ENCODE results near the gene SHB. TPM values are rescaled to one million over a fixed set of nuclear protein-coding genes. Genes with fewer than 3 reads are reported as not detected.
A peak's percentile ranks its signal among the peaks of the same experiment; 100 is the strongest.
"Not testable (repeated sequence)": the region's sequence is repeated elsewhere in the genome, so short reads cannot be mapped to it uniquely, and the experiment has no call there.

The SHB gene
- total RNA-seq, 1 donor from 2014 or later, result 24.1 TPM

DNA sequence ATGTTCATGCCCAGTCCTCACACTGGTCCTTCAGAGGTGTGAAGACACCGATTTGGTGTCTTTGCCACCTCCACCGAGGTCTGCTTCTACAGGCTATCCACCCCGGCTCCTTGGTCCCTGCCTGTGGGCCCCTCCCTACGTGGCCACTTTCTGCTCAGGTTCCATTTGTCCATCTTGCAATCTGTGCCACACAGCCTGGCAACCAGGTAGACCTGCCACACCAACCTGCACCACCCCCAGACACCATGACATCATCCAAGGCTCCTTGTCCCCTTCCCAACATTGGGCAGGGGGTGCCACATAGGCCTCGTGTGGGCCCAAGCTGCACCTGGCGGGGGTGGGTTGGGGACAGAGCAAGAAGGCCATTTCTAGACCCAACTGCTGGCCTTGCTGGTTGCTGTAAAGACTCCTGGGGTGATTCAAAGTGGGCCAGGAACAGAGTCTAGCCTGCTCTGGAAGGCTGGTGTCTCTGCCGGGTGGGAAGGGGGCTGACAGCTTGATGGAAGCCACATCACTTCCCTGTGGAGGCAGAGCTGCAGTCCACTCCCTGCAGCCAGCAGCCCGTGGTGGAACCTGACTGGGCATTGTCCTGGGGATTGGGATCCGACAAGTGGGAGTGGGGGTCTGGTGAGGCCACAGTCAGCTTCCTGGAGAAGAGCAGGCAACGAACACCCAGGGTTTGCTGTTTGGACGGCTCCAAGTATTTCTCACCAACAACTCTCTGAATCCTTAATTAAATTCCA lies 99.3 kb downstream of the SHB start:
- DNase-seq (ENCODE audit: low spot score), result no peak

DNA sequence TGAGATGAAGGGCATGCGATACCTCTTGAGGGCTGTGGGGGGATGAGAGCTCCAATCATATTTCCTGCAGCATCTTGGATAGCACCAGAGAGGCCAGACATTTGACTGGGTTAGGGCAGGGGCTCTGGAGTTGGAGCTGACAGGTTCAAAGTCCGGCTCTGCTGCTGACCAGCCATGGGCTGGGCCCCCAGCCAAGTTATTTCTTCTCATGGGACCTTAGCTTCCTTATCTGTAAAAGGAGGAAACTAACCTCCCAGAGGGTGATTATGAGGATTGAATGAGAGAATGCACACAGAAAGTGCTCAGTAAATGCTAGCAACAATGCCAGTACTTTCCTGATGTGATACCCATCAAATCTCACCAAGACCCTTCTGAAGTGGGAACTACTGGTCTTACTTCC lies 99.9 kb downstream of the SHB start:
- DNase-seq (ENCODE audit: low spot score), result peak; percentile 43

DNA sequence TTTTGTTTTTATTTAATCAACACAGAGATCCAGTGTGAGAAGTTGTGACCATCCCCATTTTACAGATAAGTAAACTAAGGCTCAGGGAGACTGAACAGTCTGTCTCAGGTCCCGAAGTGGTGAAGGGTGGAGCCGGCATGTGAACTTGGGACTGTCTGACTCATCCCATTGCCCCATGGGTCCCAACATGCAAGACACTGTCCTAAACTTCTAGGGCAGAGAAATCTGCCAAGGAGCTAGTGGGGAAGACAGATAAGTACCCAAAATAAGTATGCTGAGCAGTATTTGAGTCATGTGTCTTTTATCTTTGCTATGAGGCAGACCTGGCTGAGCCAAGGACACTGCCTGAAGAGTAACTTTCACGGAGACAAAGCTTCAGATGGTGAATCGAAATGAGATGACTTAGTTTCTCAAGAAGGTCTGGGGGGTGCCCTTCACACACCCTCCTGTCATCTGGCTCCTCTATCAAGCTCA lies 100.8 kb downstream of the SHB start:
- DNase-seq (ENCODE audit: low spot score), result no peak

DNA sequence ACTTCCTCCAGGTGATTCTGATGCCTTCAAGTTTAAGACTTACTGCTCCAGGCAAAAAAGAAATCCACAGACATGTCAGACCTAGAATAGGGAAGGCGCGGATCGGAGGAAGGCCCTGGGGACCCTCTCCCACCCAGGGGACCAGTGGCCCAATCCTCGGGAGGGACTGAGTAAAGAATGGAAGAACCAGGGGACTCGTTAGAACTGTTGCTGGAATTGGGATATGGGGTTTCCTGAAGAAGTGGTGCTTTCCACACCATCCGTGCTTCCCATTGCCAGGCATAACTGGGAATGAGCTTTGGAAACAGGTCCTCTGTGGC lies 101.3 kb downstream of the SHB start:
- DNase-seq (ENCODE audit: low spot score), result no peak

DNA sequence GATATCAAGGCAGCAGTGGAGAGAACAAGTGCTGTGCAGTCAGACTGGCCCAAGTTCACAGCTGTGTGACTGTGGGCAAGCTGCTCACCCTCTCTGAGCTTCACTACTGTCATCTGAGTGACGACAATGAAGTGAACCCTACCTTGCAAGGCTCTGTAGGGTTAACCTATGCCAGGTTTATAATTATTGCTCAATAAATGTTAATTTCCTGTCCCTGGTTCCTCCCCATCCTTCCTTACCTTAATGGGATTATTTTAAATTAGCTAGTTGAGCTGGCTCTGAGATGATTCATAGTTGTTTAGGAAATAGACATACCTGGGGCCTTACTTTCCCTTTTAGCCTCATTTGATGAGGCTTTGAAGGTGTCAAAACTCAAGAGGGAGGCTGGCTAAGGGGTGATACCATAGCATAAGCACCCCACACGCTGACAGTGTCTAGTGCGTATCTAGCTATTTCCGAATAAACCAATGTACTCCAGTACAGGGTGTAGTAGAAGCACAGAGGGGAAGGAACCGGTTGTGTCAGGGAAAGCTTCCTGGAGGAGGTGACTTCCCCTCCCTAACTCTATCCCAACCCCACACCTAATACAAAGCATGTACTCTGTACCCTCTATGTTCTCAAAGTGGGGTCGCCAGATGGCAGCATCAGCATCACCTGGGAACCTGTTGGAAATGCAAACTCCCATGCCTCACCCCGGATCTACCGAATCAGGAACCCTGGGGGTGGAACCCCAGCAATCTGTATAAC lies 101.8 kb downstream of the SHB start:
- no peak for DNase-seq (ENCODE audit: low spot score)

DNA sequence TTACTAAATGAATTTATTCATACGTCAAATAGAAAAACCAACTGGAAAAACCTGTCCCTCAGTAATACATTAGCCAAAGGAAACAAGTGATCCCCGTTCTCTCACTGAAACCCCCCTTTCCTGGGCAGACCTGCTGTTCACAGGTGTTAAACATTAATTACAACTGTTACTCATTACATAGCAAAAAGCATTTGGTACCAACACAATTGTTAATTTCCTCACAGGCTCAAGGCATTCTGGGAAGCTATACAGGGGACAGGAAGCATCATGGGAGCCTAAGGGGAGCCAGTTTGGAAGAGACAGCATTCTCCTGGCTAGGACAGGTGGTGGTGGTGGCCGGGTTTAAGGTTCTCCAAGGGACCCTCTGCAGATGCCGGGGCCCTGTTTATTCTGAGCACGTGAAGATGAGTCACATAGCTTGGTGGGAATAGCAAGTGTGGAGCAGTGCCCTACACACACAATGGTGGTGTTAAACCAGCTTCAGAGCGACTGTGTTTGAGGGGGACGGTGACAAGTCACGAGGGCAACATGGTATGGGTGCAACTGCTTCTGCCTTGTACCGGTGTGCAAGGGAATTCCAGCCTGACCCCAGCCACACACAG lies 102.5 kb downstream of the SHB start:
- DNase-seq (ENCODE audit: low spot score), result no peak

DNA sequence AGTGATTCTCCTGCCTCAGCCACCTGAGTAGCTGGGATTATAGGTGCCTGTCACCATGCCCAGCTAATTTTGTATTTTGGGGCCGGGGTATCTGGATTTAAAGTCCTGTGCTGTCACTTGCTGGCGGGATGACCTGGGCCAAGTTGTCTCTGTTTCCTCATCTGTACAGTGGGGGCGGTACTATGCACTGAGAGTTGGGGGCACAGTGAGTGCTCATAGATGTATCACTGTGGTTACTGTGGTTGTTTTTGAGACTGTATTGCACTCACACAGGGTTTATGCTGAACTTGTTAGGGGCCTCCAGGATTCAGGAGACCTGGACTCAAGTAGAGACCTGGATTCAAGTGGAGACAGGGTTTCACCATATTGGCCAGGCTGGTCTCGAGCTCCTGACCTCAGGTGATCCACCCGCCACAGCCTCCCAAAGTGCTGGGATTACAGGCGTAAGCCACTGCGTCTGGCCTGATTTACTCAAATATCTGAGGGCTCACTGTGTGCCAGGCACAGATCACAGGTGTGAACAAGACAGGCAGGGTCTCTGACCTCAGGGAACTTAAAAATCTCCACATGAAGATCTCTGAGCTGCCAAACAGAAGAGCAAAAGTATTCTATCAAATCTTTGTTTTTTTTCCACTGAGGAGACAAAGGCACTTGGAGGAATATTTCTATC lies 103.2 kb downstream of the SHB start:
- DNase-seq (ENCODE audit: low spot score), result not testable (repeated sequence)

DNA sequence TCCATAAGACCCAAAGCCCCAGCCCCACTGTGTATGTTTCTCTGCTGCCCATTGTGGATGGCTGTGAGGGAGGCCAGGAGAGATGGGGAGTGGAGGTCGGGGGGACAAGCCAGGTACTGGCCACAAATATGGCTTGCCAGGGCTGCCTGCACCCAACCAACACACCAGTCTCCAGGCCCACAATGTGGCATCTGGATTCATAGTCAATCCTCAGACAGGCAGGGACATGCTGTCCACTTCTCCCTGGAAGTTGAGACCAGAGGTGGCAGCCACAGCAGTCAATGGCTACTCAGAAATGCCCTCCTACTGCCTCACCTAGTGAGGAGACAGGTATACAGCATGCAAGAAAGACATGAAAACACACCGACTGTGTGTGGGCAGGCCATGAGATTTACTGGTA lies 103.9 kb downstream of the SHB start:
- DNase-seq (ENCODE audit: low spot score), result no peak

DNA sequence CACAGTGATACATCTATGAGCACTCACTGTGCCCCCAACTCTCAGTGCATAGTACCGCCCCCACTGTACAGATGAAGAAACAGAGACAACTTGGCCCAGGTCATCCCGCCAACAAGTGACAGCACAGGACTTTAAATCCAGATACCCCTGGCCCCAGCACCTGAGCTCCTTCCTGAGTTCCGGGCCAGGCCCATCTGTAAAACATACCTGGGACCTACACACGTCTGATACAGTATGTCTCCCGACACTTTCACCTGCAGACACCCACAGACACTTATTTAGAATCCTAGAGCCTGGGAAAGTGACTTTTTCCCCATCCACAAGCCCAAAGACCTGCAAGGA lies 104.3 kb downstream of the SHB start:
- no peak for DNase-seq (ENCODE audit: low spot score)

DNA sequence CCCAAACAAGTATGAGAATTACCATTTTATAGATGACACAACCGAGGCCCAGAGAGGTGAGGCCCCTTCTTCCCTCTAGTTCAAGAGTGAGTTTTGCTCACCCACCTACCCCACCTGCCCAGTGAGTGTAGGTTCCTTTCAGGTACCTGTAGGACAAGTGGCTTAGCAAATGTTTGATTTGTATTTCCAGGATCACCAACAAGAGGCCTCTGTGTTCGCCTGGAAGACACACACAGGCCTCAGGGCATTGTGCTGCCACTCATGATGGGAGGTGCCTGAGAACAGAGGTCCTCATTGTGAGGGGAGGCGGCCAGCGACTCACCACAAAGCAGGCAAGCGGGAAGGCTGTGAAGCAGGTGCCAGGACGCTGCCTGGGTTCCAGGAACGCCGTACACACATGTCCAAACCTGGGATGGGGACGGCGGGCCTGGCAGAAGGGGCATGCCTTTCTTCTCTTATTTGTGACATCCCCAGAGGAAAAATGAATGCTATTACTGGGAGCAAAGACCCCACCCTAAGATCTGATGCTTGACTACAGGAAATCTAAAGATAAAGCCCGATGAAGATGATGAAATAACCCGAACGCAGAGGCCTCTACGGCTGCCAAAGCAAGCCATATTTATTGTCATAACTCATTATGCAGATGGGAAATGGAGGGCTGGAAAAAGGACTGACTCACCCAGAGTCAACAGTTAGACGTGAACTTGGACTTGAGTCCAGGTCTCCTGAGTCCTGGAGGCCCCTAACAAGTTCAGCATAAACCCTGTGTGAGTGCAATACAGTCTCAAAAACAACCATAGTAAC lies 104.9 kb downstream of the SHB start:
- DNase-seq (ENCODE audit: low spot score), result peak; percentile 78

DNA sequence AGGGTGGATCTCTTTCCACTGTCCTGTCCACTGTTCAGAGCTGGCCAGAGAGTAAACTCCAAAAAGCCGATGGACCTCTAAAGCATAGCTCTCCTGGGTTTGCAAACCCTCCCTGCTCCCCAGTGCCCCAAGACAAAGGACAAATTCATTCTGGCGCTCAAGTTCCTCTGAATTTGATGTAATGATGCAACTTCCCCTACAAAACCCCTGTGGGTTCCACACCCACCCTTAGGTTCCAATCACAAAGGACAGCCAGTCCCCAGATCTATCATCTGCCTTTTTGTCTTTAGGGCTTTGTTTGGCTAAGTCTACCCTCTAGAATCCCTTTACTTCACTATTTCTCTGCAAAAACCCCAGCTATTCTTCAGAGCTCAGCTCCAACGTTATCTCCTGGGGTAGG lies 107.7 kb downstream of the SHB start:
- no peak for DNase-seq (ENCODE audit: low spot score)

DNA sequence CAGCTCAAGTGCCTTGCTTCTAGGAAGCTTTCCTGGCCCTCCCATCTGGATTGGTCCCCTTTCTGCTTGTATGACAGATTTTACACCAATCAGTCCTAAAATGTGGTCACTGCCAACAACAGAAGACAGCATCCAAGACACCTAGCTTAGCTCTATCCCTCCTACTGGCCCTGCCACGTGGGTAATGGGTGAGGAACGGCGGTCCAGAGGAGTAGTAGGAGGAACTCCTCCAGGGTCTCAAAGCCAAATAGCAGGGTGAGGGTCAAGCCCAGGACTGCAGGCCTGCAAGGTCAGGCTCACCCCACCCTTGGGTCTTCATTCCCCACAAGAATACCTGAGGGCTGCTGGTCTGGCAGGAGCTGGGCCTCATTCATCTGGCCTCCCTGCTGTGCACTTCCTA lies 108.4 kb downstream of the SHB start:
- DNase-seq (ENCODE audit: low spot score), result no peak

DNA sequence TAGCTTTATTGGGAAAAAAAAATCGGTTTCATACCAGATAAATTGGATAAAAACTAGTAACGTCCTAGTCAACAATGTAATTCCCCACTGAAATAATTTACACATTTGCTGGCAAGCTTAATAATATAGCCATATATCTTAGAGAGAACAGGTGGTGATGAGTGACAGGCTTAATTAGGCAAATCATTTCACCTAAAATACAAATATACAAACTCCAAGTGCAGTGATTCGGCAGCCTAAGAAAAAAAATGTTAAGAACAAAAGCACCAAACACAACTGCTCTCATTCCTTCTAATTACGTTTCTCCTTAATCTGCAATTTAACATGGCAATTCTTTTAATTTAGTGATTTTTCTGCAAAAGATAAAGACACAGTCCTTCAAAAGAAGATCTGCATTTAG lies 109.1 kb downstream of the SHB start:
- DNase-seq (ENCODE audit: low spot score), result no peak

DNA sequence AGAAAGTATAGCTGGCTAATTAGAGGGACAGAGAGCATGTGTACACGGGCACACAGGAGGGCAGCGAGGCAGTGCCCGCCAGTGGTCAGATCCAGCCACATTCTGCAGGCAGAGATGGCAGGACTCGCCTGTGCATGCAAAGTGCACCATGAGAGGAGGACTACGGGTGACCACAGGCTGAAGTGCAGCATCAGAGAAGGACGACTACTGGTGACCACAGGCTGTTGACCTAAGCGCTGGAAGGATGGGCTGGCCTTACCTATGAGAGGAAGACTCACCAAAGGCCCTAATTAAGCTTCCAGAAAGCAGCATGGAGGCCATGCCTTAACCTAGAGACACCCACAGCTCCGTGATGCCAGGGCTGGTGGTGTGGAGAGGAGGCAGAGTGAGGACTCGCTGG lies 110.9 kb downstream of the SHB start:
- DNase-seq (ENCODE audit: low spot score), result no peak

DNA sequence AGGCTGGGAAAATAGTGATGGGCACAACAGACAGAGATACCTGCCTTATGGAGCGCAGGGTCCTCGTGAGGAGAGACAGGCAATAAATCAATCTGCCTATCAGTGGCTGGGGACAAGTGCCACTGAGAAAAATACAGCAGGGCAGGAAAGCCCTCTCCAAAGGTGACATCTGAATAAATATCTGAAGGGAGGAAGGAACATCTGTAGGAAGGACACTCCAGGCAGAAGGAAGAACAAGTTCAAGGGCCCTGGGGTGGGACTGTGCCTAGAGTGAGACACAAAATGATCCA lies 111.4 kb downstream of the SHB start:
- DNase-seq (ENCODE audit: low spot score), result no peak

DNA sequence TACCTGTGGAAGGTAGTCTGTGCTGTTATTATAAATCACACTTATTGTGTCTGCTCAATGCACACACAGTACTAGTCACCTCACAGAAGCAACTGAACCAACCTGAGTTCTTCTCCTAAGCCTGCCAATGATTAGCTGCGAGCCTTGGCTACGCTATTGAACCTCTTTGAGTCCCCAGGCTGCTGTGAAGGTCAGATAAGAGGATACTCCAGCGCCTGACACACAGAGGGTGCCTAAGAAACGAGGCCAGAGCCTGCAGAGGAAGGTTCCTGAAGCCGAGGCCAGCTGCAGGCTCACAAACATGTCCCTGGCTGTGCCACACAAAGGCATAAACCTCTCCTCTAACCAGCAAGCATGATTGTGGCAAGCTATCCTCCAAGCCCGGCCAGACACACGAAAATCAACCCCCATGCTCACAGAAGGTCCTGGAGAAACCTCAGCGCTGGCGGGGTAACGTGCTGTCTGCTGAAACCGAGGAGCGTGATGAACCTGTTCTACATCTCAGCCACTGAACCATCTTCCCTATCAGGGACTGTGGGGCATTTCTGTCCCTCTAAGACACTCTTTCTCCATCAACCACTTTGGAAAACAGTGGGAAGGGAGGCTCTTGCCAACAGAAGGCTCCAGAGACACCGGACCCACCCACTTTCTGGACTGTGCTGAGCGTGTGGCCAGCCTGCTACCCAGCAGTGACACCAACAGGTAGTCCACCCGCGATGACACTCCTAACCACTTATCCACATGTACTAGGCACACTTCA lies 111.9 kb downstream of the SHB start:
- no peak for DNase-seq (ENCODE audit: low spot score)

DNA sequence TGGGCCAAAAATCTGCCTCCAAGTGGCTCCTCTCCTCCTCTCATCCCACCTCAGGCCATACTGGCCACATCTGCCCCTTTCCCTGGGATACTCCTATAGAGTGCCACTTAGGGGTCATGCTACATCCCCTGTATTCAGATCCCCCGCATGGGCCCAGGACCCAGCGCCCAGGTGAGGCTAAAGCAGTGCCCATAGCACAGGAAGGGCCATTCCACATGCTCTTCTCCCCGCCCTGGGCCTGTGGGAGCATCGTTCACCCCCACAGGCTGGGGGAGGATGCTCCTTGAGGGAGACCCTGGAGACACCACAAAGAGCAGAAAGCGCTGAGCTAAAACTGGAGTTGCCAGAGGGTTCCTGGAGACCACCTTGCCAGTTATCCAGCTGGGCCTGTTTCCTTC lies 112.6 kb downstream of the SHB start:
- DNase-seq (ENCODE audit: low spot score), result no peak

DNA sequence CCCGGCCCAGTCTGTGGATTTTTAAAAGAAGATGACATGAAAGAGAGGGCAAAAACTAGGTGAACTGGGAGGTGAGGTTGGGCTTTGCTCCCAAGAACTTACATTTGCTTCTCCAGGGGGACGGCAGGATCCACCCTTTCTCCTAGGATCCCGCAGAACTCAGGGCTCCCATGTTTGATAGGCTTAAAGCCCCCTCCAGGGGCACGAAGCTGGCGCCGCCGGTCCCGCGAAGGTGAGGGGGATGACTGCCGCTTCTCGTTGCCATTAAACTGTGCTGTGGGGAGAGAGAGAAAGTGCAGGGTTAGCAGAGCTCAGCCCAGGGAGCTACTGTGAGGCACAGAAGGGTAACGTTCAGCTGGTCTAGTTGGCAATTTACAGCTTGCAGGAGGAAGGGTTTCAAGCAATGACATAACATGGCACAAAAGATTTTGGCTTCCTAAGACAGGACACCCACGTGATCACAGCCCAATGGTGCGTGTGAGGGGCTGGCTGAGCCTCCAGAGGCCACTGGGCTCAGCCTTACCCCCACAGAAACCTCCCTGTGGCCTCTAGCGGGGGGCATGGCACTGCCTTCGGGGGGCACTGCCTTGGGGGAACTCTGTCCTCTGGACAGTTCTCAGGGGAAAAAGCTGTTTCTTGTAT lies 113.1 kb downstream of the SHB start:
- DNase-seq (ENCODE audit: low spot score), result no peak

DNA sequence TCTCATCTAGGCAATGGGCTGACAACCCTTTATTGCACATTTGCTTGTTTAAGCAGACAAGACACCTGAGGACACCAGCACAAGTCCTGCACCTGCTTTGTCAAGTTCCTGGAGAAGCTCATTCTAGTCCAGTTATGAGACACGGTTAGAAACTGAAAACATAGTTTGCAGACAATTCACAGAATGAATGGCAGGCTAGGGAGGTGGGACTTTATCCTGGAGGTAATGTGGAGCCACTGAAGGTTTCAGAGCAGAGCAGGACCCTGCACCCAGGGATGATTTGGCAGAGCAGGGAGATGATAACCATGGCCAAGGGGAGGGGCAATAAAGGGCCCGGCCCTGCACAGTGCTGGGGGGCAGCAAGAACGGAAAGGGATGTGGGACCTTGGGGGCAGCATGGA lies 114.4 kb downstream of the SHB start:
- no peak for DNase-seq (ENCODE audit: low spot score)

DNA sequence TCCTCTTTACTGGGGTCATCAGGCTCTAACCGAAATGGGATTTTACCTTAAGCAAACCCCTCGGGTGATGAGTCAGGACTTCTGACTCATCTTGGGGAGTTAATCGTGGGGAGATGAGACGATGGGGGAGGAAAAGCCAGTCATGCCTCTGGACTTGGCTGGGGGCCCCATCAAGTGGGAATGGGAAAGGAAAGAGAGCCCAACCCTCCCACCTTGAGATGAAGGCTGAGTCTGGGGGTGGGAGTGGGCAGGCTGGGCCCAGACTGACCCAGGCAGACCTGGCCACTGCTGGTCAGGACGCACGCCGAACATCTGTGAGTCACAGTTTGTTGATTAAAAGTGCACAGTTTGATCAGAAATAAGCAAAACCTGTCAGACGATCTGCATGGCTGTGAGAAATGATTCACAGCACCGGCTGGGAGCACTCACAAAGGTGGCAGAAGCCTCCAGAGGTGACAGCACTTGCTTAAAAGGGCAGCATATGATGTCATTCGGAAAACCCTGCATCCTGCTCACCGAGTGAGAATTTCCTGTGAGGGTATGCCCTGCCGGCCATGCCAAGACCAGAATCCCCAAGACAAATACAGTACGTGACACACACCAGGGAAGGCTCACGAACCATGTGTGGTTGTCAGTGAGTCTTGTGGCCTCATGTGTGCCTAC lies 115.1 kb downstream of the SHB start:
- DNase-seq (ENCODE audit: low spot score), result peak; percentile 58
